ENCODE measurements around the gene C2orf66. TPM values are rescaled to one million over a fixed set of nuclear protein-coding genes. Genes with fewer than 3 reads are reported as not detected.

C2orf66 gene
- total RNA-seq (ENCODE audit: insufficient read depth, low replicate concordance) = 0.48 TPM

GRCh38 chr2:196809260-196809659 lies at the start of gene C2orf66:
C2orf66 (minus strand) TSS chr2:196809355; CDS start chr2:196809336, 19 bp downstream.
- DNase-seq (ENCODE audit: low spot score) = no peak

GRCh38 chr2:196854629-196855028 lies 45.5 kb upstream of the C2orf66 start:
- no peak for DNase-seq (ENCODE audit: low spot score)

- DNase-seq (ENCODE audit: low spot score) = peak; percentile 9
Observed at GRCh38 chr2:196853301-196854087, 44.3 kb upstream of the C2orf66 start.

- no peak for DNase-seq (ENCODE audit: low spot score)
Observed at GRCh38 chr2:196851088-196851487, 41.9 kb upstream of the C2orf66 start.

GRCh38 chr2:196849895-196850294 lies 40.7 kb upstream of the C2orf66 start:
- DNase-seq (ENCODE audit: low spot score) = peak; percentile 19

- no peak for DNase-seq (ENCODE audit: low spot score)
Observed at GRCh38 chr2:196846295-196846694, 37.1 kb upstream of the C2orf66 start.

- DNase-seq (ENCODE audit: low spot score) = no peak
Observed at GRCh38 chr2:196845371-196845770, 36.2 kb upstream of the C2orf66 start.

- DNase-seq (ENCODE audit: low spot score) = no peak
Observed at GRCh38 chr2:196840171-196840570, 31.0 kb upstream of the C2orf66 start.

GRCh38 chr2:196839574-196839973 lies 30.4 kb upstream of the C2orf66 start:
- no peak for DNase-seq (ENCODE audit: low spot score)

GRCh38 chr2:196836440-196836839 lies 27.3 kb upstream of the C2orf66 start:
- DNase-seq (ENCODE audit: low spot score) = no peak

- DNase-seq (ENCODE audit: low spot score) = no peak
Observed at GRCh38 chr2:196830701-196831100, 21.5 kb upstream of the C2orf66 start.

GRCh38 chr2:196827356-196827755 lies 18.2 kb upstream of the C2orf66 start:
- DNase-seq (ENCODE audit: low spot score) = no peak

GRCh38 chr2:196823750-196824522 lies 14.8 kb upstream of the C2orf66 start:
- peak; percentile 41 for DNase-seq (ENCODE audit: low spot score)

- DNase-seq (ENCODE audit: low spot score) = no peak
Observed at GRCh38 chr2:196821195-196821594, 12.0 kb upstream of the C2orf66 start.

GRCh38 chr2:196808083-196808665 lies 981 bp downstream of the C2orf66 start:
- DNase-seq (ENCODE audit: low spot score) = no peak

GRCh38 chr2:196804381-196804780 lies 4.8 kb downstream of the C2orf66 start:
- DNase-seq (ENCODE audit: low spot score) = no peak

- DNase-seq (ENCODE audit: low spot score) = no peak
Observed at GRCh38 chr2:196802401-196802800, 6.8 kb downstream of the C2orf66 start.

GRCh38 chr2:196801674-196802261 lies 7.4 kb downstream of the C2orf66 start:
- DNase-seq (ENCODE audit: low spot score) = no peak

GRCh38 chr2:196798980-196799379 lies 10.2 kb downstream of the C2orf66 start:
- no peak for DNase-seq (ENCODE audit: low spot score)

- no peak for DNase-seq (ENCODE audit: low spot score)
Observed at GRCh38 chr2:196792865-196793264, 16.3 kb downstream of the C2orf66 start.

- peak; percentile 6 for DNase-seq (ENCODE audit: low spot score)
Observed at GRCh38 chr2:196783431-196784094, 25.6 kb downstream of the C2orf66 start.

All from umbilical cord (tissue), 2 donors.